ENCODE measurements around the gene THTPA. TPM values are rescaled to one million over a fixed set of nuclear protein-coding genes. Genes with fewer than 3 reads are reported as not detected.
A peak's percentile ranks its signal among the peaks of the same experiment; 100 is the strongest.

The THTPA gene
- total RNA-seq, 1 experiment from 2014 or later = 12.3 TPM

GRCh38 chr14:23555533-23555881 is 564 bp upstream of the THTPA start:
- TF ChIP-seq CTCF (conservative IDR thresholded peaks at IDR 0.05; ENCODE audit: low read depth, low read length) (no peak), EZH2 (IDR thresholded peaks at IDR 0.05; ENCODE audit: borderline replicate concordance, low read depth, low read length, poor library complexity, severe bottlenecking) (no peak)
- no peak for DNase-seq (ENCODE audit: low spot score)
- H3K4me3 ChIP-seq (ENCODE audit: low read depth, low read length, poor library complexity, severe bottlenecking) = peak overlapping the region; percentile 74
- no TSS peak for BruUV-seq (replicated peaks)
- ChIA-PET CTCF (interaction anchor here (0.7 kb wide), 1 partner anchor 77 kb away, joined by 4 read pairs; no protein-coding TSS in a partner anchor), POLR2A (ENCODE audit: low non-redundant PET) (interaction anchor here (0.6 kb wide), 1 partner anchor 466 kb away, joined by 3 read pairs; no protein-coding TSS in a partner anchor)
- no peaks in the 10 kb centered on the region for H3K27me3 ChIP-seq (replicated peaks; ENCODE audit: insufficient read depth, low read depth, low read length, poor library complexity)
- peaks cover 8% of the 10 kb centered on the region for H3K4me1 ChIP-seq (ENCODE audit: insufficient read depth, low read length, poor library complexity, severe bottlenecking)
- H3K9me3 ChIP-seq (ENCODE audit: low read depth, low read length, poor library complexity, severe bottlenecking) = no peaks in the 10 kb centered on the region
- intact Hi-C loops (cut with micrococcal nuclease; ENCODE audit: unreplicated experiment) = no loop called here
- H3K27ac ChIP-seq (ENCODE audit: low read depth, low read length, poor library complexity, severe bottlenecking) = peak overlapping the region; percentile 96
- H3K36me3 ChIP-seq (ENCODE audit: insufficient read depth, low read length, poor library complexity, severe bottlenecking) = peaks cover 11% of the 10 kb centered on the region

- Histone ChIP-seq H3K9me3 (ENCODE audit: low read depth, low read length, poor library complexity, severe bottlenecking) (no peaks in the 10 kb centered on the region), H3K4me1 (ENCODE audit: insufficient read depth, low read length, poor library complexity, severe bottlenecking) (peaks cover 8% of the 10 kb centered on the region), H3K36me3 (ENCODE audit: insufficient read depth, low read length, poor library complexity, severe bottlenecking) (peaks cover 11% of the 10 kb centered on the region), H3K4me3 (ENCODE audit: low read depth, low read length, poor library complexity, severe bottlenecking) (peak overlapping the region; percentile 74), H3K27ac (ENCODE audit: low read depth, low read length, poor library complexity, severe bottlenecking) (peak overlapping the region; percentile 96), H3K27me3 (replicated peaks; ENCODE audit: insufficient read depth, low read depth, low read length, poor library complexity) (no peaks in the 10 kb centered on the region)
- intact Hi-C loops (cut with micrococcal nuclease; ENCODE audit: unreplicated experiment) = no loop called here
- POLR2A ChIA-PET (ENCODE audit: low non-redundant PET) = no interaction called here
- no TSS peak for BruUV-seq (replicated peaks)
- CTCF ChIA-PET = interaction anchor here (1.2 kb wide), 1 partner anchor 78 kb away, joined by 4 read pairs; no protein-coding TSS in a partner anchor
- TF ChIP-seq CTCF (conservative IDR thresholded peaks at IDR 0.05; ENCODE audit: low read depth, low read length) = no peak
- TF ChIP-seq EZH2 (IDR thresholded peaks at IDR 0.05; ENCODE audit: borderline replicate concordance, low read depth, low read length, poor library complexity, severe bottlenecking) = no peak
- no peak for DNase-seq (ENCODE audit: low spot score)
Observed at GRCh38 chr14:23556700-23557440, 799 bp downstream of the THTPA start.

DNA sequence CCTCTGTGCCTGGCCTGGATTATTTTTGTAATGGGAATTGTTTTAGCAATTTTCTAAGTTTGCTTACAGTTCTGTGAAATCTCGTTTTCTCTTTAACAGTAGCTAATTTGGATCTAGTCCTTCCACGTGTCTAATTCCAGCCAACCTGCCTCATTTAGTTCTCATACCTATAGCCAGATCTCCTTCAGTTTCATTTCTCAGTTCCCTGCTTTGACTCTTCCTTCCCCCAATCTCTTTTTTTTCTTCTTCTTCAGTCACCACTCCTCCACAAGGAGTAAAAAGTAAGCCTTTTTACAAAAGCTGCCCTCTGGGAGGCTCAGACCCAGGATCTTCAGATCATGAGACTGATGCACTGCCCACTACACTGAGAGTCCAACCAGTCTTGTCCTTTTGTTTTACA is 1.4 kb downstream of the THTPA start:
- ChIA-PET CTCF (interaction anchor here (0.9 to 3.3 kb wide), 3 partner anchors 76 to 79 kb away, joined by 3 to 29 read pairs (median 4); no protein-coding TSS in a partner anchor), POLR2A (ENCODE audit: low non-redundant PET) (no interaction called here)
- Histone ChIP-seq H3K27me3 (replicated peaks; ENCODE audit: insufficient read depth, low read depth, low read length, poor library complexity) (no peaks in the 10 kb centered on the region), H3K27ac (ENCODE audit: low read depth, low read length, poor library complexity, severe bottlenecking) (peak overlapping the region; percentile 96), H3K4me1 (ENCODE audit: insufficient read depth, low read length, poor library complexity, severe bottlenecking) (peaks cover 8% of the 10 kb centered on the region), H3K9me3 (ENCODE audit: low read depth, low read length, poor library complexity, severe bottlenecking) (no peaks in the 10 kb centered on the region), H3K4me3 (ENCODE audit: low read depth, low read length, poor library complexity, severe bottlenecking) (no peak overlapping the region), H3K36me3 (ENCODE audit: insufficient read depth, low read length, poor library complexity, severe bottlenecking) (peaks cover 11% of the 10 kb centered on the region)
- intact Hi-C loops (cut with micrococcal nuclease; ENCODE audit: unreplicated experiment) = no loop called here
- TF ChIP-seq EZH2 (IDR thresholded peaks at IDR 0.05; ENCODE audit: borderline replicate concordance, low read depth, low read length, poor library complexity, severe bottlenecking) = no peak
- no peak for TF ChIP-seq CTCF (conservative IDR thresholded peaks at IDR 0.05; ENCODE audit: low read depth, low read length)
- no peak for DNase-seq (ENCODE audit: low spot score)
- no TSS peak for BruUV-seq (replicated peaks)
